Measurements from ENCODE around the gene DDA1. TPM values are rescaled to one million over a fixed set of nuclear protein-coding genes. Genes with fewer than 3 reads are reported as not detected.

Gene DDA1
- total RNA-seq, 1 experiment from 2014 or later, result 42.8 TPM

DNA sequence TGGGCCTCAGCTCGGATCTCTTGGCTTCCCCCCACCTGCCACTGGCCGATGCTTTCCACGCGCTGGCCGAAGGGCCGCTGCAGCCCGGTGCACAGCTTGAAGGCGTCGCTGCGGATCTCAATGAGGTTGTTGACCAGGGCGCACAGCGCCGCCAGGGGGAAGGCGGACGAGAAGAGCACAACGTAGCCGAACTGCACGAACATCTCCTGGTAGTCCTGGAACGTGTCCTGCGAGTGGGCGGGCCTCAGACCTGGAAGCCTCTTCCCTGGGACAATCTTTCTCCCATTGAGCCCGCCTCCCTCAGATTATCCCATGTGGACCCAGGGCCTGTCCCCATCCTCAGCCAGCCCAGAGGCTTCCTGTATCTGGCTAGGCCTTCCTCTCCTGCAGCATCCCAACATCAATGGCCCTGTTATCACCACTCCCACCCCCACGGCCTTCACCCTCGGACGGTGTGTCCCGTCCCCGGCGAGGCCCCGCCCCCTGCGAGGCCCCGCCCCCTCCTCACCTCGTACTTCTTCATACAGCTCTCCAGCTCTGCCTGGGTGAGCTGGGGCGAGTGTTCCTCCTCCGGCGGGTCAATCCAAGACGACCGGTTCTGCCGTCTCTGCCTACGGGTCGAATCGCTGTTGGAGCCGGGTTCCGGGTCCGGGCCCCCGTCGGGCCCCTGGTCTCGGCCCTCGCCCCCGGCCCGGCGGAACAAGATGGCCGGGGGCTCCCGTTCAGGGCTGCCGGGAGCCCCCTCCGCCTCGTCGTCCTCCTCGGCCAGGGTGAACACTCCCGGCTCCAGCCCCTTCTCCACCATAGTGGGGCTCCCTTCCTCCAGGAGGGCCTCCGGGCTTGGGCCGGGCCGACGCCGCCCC lies 18.5 kb downstream of the DDA1 start:
- H3K27ac Mint-ChIP-seq, result peak overlapping the region; percentile 98
- CTCF ChIA-PET, result interaction anchor here (0.6 to 3.5 kb wide), 37 partner anchors 8 to 278 kb away, joined by 3 to 35 read pairs (median 4); partner anchors contain the start of genes ANKLE1, DDA1, MRPL34 and MVB12A
- POLR2A ChIA-PET, result interaction anchor here (0.5 to 1.4 kb wide), 8 partner anchors 11 to 669 kb away, joined by 3 to 11 read pairs (median 4); partner anchors contain the start of genes ABHD8, DDA1 and MRPL34
- H3K27me3 Mint-ChIP-seq (ENCODE audit: low read depth), result peaks cover 5% of the 10 kb centered on the region
- H3K9me3 Mint-ChIP-seq, result peaks cover 4% of the 10 kb centered on the region
- H3K36me3 Mint-ChIP-seq, result peaks cover 11% of the 10 kb centered on the region
- H3K4me1 Mint-ChIP-seq, result peaks cover 16% of the 10 kb centered on the region
- DNase-seq (ENCODE audit: low spot score) (peak; percentile 93), ATAC-seq (peak; percentile 72)
- H3K4me3 Mint-ChIP-seq, result peak overlapping the region; percentile 84
- TF ChIP-seq ETV6 (CRISPR knock-in tag; IDR thresholded peaks at IDR 0.05), result peak; percentile 51; the same call in 1 of the 2 replicates
- TF ChIP-seq TP53 (CRISPR knock-in tag; IDR thresholded peaks at IDR 0.05), result no peak
- TF ChIP-seq, protein P1, sequence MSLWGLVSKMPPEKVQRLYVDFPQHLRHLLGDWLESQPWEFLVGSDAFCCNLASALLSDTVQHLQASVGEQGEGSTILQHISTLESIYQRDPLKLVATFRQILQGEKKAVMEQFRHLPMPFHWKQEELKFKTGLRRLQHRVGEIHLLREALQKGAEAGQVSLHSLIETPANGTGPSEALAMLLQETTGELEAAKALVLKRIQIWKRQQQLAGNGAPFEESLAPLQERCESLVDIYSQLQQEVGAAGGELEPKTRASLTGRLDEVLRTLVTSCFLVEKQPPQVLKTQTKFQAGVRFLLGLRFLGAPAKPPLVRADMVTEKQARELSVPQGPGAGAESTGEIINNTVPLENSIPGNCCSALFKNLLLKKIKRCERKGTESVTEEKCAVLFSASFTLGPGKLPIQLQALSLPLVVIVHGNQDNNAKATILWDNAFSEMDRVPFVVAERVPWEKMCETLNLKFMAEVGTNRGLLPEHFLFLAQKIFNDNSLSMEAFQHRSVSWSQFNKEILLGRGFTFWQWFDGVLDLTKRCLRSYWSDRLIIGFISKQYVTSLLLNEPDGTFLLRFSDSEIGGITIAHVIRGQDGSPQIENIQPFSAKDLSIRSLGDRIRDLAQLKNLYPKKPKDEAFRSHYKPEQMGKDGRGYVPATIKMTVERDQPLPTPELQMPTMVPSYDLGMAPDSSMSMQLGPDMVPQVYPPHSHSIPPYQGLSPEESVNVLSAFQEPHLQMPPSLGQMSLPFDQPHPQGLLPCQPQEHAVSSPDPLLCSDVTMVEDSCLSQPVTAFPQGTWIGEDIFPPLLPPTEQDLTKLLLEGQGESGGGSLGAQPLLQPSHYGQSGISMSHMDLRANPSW (CRISPR knock-in tag; conservative IDR thresholded peaks at IDR 0.05; ENCODE audit: low read depth), result no peak
- TF ChIP-seq ZNF263 (CRISPR knock-in tag; IDR thresholded peaks at IDR 0.05; ENCODE audit: low read depth), result no peak
- TF ChIP-seq, protein P2, sequence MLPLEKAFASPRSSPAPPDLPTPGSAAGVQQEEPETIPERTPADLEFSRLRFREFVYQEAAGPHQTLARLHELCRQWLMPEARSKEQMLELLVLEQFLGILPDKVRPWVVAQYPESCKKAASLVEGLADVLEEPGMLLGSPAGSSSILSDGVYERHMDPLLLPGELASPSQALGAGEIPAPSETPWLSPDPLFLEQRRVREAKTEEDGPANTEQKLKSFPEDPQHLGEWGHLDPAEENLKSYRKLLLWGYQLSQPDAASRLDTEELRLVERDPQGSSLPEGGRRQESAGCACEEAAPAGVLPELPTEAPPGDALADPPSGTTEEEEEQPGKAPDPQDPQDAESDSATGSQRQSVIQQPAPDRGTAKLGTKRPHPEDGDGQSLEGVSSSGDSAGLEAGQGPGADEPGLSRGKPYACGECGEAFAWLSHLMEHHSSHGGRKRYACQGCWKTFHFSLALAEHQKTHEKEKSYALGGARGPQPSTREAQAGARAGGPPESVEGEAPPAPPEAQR (CRISPR knock-in tag; IDR thresholded peaks at IDR 0.05), result no peak
- no peak for TF ChIP-seq NFE2L1 (CRISPR knock-in tag; IDR thresholded peaks at IDR 0.05)
- TF ChIP-seq TEAD1 (CRISPR knock-in tag; IDR thresholded peaks at IDR 0.05), result no peak
- TF ChIP-seq RELA (CRISPR knock-in tag; IDR thresholded peaks at IDR 0.05; ENCODE audit: borderline replicate concordance), result no peak
- TF ChIP-seq, protein P3, sequence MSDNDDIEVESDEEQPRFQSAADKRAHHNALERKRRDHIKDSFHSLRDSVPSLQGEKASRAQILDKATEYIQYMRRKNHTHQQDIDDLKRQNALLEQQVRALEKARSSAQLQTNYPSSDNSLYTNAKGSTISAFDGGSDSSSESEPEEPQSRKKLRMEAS (CRISPR knock-in tag; IDR thresholded peaks at IDR 0.05), result peak; percentile 74; the same call in 1 of the 2 replicates
- TF ChIP-seq, protein P4, sequence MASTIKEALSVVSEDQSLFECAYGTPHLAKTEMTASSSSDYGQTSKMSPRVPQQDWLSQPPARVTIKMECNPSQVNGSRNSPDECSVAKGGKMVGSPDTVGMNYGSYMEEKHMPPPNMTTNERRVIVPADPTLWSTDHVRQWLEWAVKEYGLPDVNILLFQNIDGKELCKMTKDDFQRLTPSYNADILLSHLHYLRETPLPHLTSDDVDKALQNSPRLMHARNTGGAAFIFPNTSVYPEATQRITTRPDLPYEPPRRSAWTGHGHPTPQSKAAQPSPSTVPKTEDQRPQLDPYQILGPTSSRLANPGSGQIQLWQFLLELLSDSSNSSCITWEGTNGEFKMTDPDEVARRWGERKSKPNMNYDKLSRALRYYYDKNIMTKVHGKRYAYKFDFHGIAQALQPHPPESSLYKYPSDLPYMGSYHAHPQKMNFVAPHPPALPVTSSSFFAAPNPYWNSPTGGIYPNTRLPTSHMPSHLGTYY (CRISPR knock-in tag; IDR thresholded peaks at IDR 0.05), result no peak
- TF ChIP-seq PRRX2 (CRISPR knock-in tag; IDR thresholded peaks at IDR 0.05), result no peak
- no peak for TF ChIP-seq SOX15 (CRISPR knock-in tag; IDR thresholded peaks at IDR 0.05)
- no peak for TF ChIP-seq FOXJ3 (CRISPR knock-in tag; IDR thresholded peaks at IDR 0.05; ENCODE audit: borderline replicate concordance)
- TF ChIP-seq FOXK1 (CRISPR knock-in tag; IDR thresholded peaks at IDR 0.05), result peak; percentile 82; the same call in 1 of the 2 replicates
- TF ChIP-seq TEAD4 (CRISPR knock-in tag; IDR thresholded peaks at IDR 0.05), result no peak
- TF ChIP-seq, protein P5, sequence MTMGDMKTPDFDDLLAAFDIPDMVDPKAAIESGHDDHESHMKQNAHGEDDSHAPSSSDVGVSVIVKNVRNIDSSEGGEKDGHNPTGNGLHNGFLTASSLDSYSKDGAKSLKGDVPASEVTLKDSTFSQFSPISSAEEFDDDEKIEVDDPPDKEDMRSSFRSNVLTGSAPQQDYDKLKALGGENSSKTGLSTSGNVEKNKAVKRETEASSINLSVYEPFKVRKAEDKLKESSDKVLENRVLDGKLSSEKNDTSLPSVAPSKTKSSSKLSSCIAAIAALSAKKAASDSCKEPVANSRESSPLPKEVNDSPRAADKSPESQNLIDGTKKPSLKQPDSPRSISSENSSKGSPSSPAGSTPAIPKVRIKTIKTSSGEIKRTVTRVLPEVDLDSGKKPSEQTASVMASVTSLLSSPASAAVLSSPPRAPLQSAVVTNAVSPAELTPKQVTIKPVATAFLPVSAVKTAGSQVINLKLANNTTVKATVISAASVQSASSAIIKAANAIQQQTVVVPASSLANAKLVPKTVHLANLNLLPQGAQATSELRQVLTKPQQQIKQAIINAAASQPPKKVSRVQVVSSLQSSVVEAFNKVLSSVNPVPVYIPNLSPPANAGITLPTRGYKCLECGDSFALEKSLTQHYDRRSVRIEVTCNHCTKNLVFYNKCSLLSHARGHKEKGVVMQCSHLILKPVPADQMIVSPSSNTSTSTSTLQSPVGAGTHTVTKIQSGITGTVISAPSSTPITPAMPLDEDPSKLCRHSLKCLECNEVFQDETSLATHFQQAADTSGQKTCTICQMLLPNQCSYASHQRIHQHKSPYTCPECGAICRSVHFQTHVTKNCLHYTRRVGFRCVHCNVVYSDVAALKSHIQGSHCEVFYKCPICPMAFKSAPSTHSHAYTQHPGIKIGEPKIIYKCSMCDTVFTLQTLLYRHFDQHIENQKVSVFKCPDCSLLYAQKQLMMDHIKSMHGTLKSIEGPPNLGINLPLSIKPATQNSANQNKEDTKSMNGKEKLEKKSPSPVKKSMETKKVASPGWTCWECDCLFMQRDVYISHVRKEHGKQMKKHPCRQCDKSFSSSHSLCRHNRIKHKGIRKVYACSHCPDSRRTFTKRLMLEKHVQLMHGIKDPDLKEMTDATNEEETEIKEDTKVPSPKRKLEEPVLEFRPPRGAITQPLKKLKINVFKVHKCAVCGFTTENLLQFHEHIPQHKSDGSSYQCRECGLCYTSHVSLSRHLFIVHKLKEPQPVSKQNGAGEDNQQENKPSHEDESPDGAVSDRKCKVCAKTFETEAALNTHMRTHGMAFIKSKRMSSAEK (CRISPR knock-in tag; IDR thresholded peaks at IDR 0.05; ENCODE audit: borderline replicate concordance), result no peak
- TF ChIP-seq, protein P6, sequence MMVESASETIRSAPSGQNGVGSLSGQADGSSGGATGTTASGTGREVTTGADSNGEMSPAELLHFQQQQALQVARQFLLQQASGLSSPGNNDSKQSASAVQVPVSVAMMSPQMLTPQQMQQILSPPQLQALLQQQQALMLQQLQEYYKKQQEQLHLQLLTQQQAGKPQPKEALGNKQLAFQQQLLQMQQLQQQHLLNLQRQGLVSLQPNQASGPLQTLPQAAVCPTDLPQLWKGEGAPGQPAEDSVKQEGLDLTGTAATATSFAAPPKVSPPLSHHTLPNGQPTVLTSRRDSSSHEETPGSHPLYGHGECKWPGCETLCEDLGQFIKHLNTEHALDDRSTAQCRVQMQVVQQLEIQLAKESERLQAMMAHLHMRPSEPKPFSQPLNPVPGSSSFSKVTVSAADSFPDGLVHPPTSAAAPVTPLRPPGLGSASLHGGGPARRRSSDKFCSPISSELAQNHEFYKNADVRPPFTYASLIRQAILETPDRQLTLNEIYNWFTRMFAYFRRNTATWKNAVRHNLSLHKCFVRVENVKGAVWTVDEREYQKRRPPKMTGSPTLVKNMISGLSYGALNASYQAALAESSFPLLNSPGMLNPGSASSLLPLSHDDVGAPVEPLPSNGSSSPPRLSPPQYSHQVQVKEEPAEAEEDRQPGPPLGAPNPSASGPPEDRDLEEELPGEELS (CRISPR knock-in tag; IDR thresholded peaks at IDR 0.05), result peak; percentile 86; the same call in 1 of the 2 replicates
- TF ChIP-seq FOXP1 (CRISPR knock-in tag; IDR thresholded peaks at IDR 0.05; ENCODE audit: borderline replicate concordance), result peak; percentile 83; the same call in 1 of the 2 replicates
- no peak for TF ChIP-seq ZNF232 (CRISPR knock-in tag; IDR thresholded peaks at IDR 0.05)
- TF ChIP-seq ZNF138 (CRISPR knock-in tag; conservative IDR thresholded peaks at IDR 0.05), result no peak
- TF ChIP-seq, protein P7, sequence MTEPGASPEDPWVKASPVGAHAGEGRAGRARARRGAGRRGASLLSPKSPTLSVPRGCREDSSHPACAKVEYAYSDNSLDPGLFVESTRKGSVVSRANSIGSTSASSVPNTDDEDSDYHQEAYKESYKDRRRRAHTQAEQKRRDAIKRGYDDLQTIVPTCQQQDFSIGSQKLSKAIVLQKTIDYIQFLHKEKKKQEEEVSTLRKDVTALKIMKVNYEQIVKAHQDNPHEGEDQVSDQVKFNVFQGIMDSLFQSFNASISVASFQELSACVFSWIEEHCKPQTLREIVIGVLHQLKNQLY (CRISPR knock-in tag; IDR thresholded peaks at IDR 0.05), result no peak
- TF ChIP-seq NR3C1 (CRISPR knock-in tag; conservative IDR thresholded peaks at IDR 0.05; ENCODE audit: low read depth), result no peak
- TF ChIP-seq SP1 (CRISPR knock-in tag; conservative IDR thresholded peaks at IDR 0.05), result peak; percentile 77
